ENCODE results near the gene PIMREG. TPM values are rescaled to one million over a fixed set of nuclear protein-coding genes. Genes with fewer than 3 reads are reported as not detected.

PIMREG gene
- total RNA-seq, 4 donors from 2014 or later = 0.31 to 0.59 TPM; not detected in 2

DNA sequence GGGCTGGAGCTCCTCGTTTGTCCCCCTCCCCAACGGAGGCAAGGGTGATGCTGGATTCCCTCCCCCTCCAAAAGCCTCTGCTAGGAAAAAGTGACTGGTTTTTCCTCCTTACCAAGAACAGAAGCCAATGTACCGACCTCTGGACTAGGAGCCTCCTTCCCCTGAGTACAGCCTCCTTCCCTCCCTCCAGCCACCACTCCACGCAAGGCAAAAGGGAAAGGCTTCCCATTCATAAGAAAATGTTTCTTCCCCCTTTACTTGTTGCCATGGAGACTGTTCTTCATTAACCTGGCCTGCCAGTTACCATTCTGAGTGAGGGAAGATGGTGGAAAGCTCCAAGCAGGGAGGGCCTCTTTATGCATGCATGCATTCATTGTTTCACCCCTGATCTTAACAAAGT lies 4.3 kb upstream of the PIMREG start:
- 29 to 69% methylated on average over 2 to 4 of the region's 4 CpGs for WGBS, 2 donors (ENCODE audit: low coverage in 1 of 2)
- TF ChIP-seq, protein P1, sequence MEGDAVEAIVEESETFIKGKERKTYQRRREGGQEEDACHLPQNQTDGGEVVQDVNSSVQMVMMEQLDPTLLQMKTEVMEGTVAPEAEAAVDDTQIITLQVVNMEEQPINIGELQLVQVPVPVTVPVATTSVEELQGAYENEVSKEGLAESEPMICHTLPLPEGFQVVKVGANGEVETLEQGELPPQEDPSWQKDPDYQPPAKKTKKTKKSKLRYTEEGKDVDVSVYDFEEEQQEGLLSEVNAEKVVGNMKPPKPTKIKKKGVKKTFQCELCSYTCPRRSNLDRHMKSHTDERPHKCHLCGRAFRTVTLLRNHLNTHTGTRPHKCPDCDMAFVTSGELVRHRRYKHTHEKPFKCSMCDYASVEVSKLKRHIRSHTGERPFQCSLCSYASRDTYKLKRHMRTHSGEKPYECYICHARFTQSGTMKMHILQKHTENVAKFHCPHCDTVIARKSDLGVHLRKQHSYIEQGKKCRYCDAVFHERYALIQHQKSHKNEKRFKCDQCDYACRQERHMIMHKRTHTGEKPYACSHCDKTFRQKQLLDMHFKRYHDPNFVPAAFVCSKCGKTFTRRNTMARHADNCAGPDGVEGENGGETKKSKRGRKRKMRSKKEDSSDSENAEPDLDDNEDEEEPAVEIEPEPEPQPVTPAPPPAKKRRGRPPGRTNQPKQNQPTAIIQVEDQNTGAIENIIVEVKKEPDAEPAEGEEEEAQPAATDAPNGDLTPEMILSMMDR (IDR thresholded peaks at IDR 0.05) = no peak
- no peak for TF ChIP-seq POLR2A (IDR thresholded peaks at IDR 0.05)
- no peak for TF ChIP-seq EP300 (IDR thresholded peaks at IDR 0.05)
- no peak for TF ChIP-seq POLR2AphosphoS5 (IDR thresholded peaks at IDR 0.05)

DNA sequence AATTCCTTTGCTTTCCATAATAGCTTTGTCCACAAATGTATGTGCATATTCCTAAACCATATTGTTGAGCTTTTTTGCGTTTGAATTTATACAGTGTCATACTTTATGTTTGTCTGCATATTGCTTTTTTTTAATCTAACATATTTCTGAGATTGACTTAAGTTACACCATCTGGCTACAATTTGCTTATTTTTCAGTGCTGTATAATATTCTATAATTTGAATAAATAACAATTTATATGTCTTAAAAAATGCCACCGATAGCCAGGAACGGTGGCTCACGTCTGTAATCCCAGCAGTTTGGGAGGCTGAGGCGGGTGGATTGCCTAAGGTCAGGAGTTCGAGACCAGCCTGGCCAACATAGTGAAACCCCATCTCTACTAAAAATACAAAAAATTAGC lies 1.5 kb upstream of the PIMREG start:
- Histone ChIP-seq H3K36me3 (no peaks in the 10 kb centered on the region), H3K4me1 (peaks cover 0 to 18% (median 7%) of the 10 kb centered on the region in 3 donors), H3K27me3 (peaks cover 26% of the 10 kb centered on the region), H3K9me3 (no peaks in the 10 kb centered on the region), H3K27ac (no peak overlapping the region), H3K4me3 (no peak overlapping the region)
- no peak for ATAC-seq
- WGBS, 2 donors (ENCODE audit: low coverage in 1 of 2) = 62 to 73% methylated on average over 6 of the region's 6 CpGs
- TF ChIP-seq POLR2A (IDR thresholded peaks at IDR 0.05) (no peak), POLR2AphosphoS5 (IDR thresholded peaks at IDR 0.05) (no peak), EP300 (IDR thresholded peaks at IDR 0.05) (no peak)
- TF ChIP-seq, protein P1 (IDR thresholded peaks at IDR 0.05) = no peak

More for the DNA sequence above, 4.3 kb upstream of the PIMREG start:
- Histone ChIP-seq H3K36me3 (no peaks in the 10 kb centered on the region), H3K4me3 (no peak overlapping the region), H3K9me3 (no peaks in the 10 kb centered on the region), H3K4me1 (peaks cover 0 to 18% (median 7%) of the 10 kb centered on the region in 3 donors), H3K27ac (no peak overlapping the region), H3K27me3 (peaks cover 53% of the 10 kb centered on the region)
- no peak for ATAC-seq

DNA sequence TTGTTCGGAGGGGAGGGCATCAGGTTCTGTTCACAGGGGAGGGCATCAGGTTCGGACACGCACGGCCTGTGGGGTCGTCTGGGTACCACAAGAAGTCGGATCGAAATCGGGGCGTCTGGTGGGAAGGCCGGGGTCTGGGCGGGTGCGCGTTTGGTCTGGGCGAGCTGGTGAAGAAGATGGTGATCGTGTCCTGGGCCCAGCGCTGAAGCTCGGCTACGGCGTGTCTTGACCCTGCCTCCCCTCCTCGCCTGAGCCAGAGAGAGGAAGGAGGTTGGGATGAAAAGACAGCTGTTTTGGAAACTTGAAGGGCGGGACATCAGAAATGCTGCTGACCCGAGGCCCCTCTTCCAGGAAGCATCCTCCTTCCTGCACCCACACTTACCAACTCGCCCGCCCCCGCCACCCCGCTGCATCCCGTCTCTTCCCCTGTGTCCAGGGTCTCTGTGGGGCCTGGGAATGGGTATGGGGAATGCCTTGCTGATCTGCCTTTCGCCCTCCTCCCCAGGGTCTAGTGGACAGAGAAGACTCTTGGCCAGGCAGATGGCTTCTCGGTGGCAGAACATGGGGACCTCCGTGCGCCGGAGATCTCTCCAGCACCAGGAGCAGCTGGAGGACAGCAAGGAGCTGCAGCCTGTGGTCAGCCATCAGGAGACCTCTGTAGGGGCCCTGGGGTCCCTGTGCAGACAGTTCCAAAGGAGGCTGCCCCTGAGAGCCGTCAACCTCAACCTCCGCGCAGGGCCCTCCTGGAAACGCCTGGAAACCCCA lies 498 bp downstream of the PIMREG start:
- Histone ChIP-seq H3K36me3 (no peaks in the 10 kb centered on the region), H3K9me3 (no peaks in the 10 kb centered on the region), H3K27ac (no peak overlapping the region), H3K4me1 (peaks cover 0 to 18% (median 7%) of the 10 kb centered on the region in 3 donors), H3K4me3 (peak overlapping the region; percentile 4 to 59), H3K27me3 (peaks cover 8% of the 10 kb centered on the region)
- 11 to 85% methylated on average over 4 to 16 of the region's 36 CpGs for WGBS, 2 donors (ENCODE audit: low coverage in 1 of 2)
- ATAC-seq = no peak
- TF ChIP-seq EP300 (IDR thresholded peaks at IDR 0.05) = no peak
- TF ChIP-seq POLR2AphosphoS5 (IDR thresholded peaks at IDR 0.05) = no peak
- TF ChIP-seq, protein P1 (IDR thresholded peaks at IDR 0.05) = no peak
- TF ChIP-seq POLR2A (IDR thresholded peaks at IDR 0.05) = no peak

DNA sequence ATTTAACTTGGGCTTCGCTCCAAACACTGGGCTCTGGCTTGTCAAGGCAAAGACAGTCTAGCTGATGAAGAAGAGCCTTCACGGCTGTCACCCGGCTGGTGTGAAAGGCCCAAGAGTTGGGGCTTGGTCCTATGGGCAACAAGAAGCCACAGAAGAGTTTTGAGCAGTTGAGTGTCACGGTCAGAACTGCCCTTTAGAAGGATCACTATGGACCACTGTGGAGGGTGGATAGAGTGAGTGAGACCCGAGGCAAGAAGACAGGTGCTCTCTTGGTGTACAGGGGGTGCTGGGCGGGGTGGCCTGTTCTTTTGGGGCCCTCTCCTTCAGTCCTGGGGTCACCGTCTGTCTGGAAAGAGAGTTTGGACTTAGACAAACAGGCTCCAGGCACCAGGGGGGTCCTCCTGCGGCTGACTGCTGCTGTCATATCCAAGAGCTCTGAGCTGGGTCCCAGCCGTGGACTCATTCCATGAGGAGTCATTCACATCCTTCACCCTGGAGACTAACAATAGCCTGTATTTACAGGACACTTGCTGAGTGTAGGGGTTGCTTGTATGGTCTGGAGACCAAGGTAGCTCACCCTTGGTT lies 2.4 kb downstream of the PIMREG start:
- 73 to 94% methylated on average over 3 to 6 of the region's 9 CpGs for WGBS, 2 donors (ENCODE audit: low coverage in 1 of 2)
- Histone ChIP-seq H3K27ac (no peak overlapping the region), H3K36me3 (no peaks in the 10 kb centered on the region), H3K9me3 (no peaks in the 10 kb centered on the region), H3K27me3 (no peaks in the 10 kb centered on the region), H3K4me1 (peaks cover 0 to 18% (median 7%) of the 10 kb centered on the region in 3 donors), H3K4me3 (no peak overlapping the region)
- no peak for TF ChIP-seq POLR2AphosphoS5 (IDR thresholded peaks at IDR 0.05)
- TF ChIP-seq POLR2A (IDR thresholded peaks at IDR 0.05) = no peak
- no peak for TF ChIP-seq EP300 (IDR thresholded peaks at IDR 0.05)
- TF ChIP-seq, protein P1 (IDR thresholded peaks at IDR 0.05) = no peak
- no peak for ATAC-seq
